GM10847 (cell line): ENCODE data around the gene RHBDL3.

Experiments used
- POLR2A ChIP-seq: IDR thresholded peaks from 2 replicates; pipeline ENCODE4 v1.6.1; 2011; ENCODE audit not compliant: insufficient read length; ENCODE audit errors: extremely low read depth

Gene RHBDL3

GRCh38 chr17:32265192-32265923, at the start of gene RHBDL3:
Gene RHBDL3, plus strand, starts transcription at chr17:32265832. Its CDS starts 358 bp downstream, at chr17:32266190.
- TF ChIP-seq POLR2A, result no peak

- TF ChIP-seq POLR2A, result no peak
These were observed 43.0 kb upstream of the RHBDL3 start for GRCh38 chr17:32222621-32223020.

- no peak for TF ChIP-seq POLR2A
These were observed 41.9 kb upstream of the RHBDL3 start for GRCh38 chr17:32223703-32224102.

GRCh38 chr17:32226886-32227285, 38.7 kb upstream of the RHBDL3 start:
- no peak for TF ChIP-seq POLR2A

- TF ChIP-seq POLR2A, result no peak
These were observed 37.7 kb upstream of the RHBDL3 start for GRCh38 chr17:32227910-32228309.

- TF ChIP-seq POLR2A, result no peak
These were observed 30.0 kb upstream of the RHBDL3 start for GRCh38 chr17:32235588-32235987.

GRCh38 chr17:32239456-32239855, 26.2 kb upstream of the RHBDL3 start:
- no peak for TF ChIP-seq POLR2A

GRCh38 chr17:32240750-32241149, 24.9 kb upstream of the RHBDL3 start:
- TF ChIP-seq POLR2A, result no peak

- TF ChIP-seq POLR2A, result no peak
These were observed 24.0 kb upstream of the RHBDL3 start for GRCh38 chr17:32241640-32242039.

GRCh38 chr17:32249475-32249874, 16.2 kb upstream of the RHBDL3 start:
- TF ChIP-seq POLR2A, result no peak

GRCh38 chr17:32253117-32253611, 12.5 kb upstream of the RHBDL3 start:
- no peak for TF ChIP-seq POLR2A

- TF ChIP-seq POLR2A, result no peak
These were observed 9.5 kb upstream of the RHBDL3 start for GRCh38 chr17:32256012-32256700.

GRCh38 chr17:32256701-32257019, 9.0 kb upstream of the RHBDL3 start:
- no peak for TF ChIP-seq POLR2A

- TF ChIP-seq POLR2A, result no peak
These were observed 7.1 kb upstream of the RHBDL3 start for GRCh38 chr17:32258383-32259140.

- TF ChIP-seq POLR2A, result no peak
These were observed 6.0 kb upstream of the RHBDL3 start for GRCh38 chr17:32259586-32259985.

GRCh38 chr17:32261417-32261736, 4.3 kb upstream of the RHBDL3 start:
- no peak for TF ChIP-seq POLR2A
